Heart left ventricle (tissue), 16 donors: ENCODE data around the gene OLFM3. TPM values are rescaled to one million over a fixed set of nuclear protein-coding genes. Genes with fewer than 3 reads are reported as not detected.

ENCODE experiments used
- ATAC-seq, 4 donors: fragments of 200-7000 bp; cut with Tn5 transposase; one replicate each; pipeline ENCODE4 v1.9.1; 2020 to 2022; ENCODE audit warnings: moderate library complexity in 4 of 4, mild to moderate bottlenecking in 3 of 4, moderate number of reproducible peaks in 1 of 4
- DNase-seq, 5 donors: peaks; one replicate each; pipeline ENCODE4 v3.0.0-alpha.2; 2020
- H3K27ac ChIP-seq, 12 donors: fragments of 200-600 bp; sonication (generic) in 4 of 12; one replicate each; pipeline versions ENCODE4 v1.5.0 to v1.8.0; 2016 to 2022; ENCODE audit warnings: mild to moderate bottlenecking in 2 of 12
- H3K27me3 ChIP-seq, 9 donors: fragments of 200-600 bp; sonication (generic) in 2 of 9; one replicate each; pipeline versions ENCODE4 v1.5.1 to v1.8.0; 2016 to 2022; ENCODE audit warnings: mild to moderate bottlenecking in 3 of 9
- H3K36me3 ChIP-seq, 9 donors: fragments of 200-600 bp; sonication (generic) in 2 of 9; one replicate each; pipeline versions ENCODE4 v1.5.0 to v1.8.0; 2018 to 2022; ENCODE audit warnings: mild to moderate bottlenecking in 2 of 9
- H3K4me1 ChIP-seq, 12 donors: fragments of 200-600 bp; sonication (generic) in 4 of 12; one replicate each; pipeline versions ENCODE4 v1.5.0 to v1.8.0; 2016 to 2022; ENCODE audit warnings: mild to moderate bottlenecking in 3 of 12
- H3K4me3 ChIP-seq, 12 donors: fragments of 200-600 bp; sonication (generic) in 4 of 12; one replicate each; pipeline versions ENCODE4 v1.5.0 to v1.8.0; 2017 to 2022; ENCODE audit warnings: mild to moderate bottlenecking in 9 of 12, moderate library complexity in 4 of 12
- H3K9me3 ChIP-seq, 12 donors: fragments of 200-600 bp; sonication (generic) in 4 of 12; one replicate each; pipeline versions ENCODE4 v1.5.0 to v1.8.0; 2016 to 2022; ENCODE audit warnings: mild to moderate bottlenecking in 1 of 12
- POLR2A ChIP-seq, 2 donors: fragments of 450-650 bp; IDR thresholded peaks; one replicate each; pipeline ENCODE4 v1.6.1; 2017; ENCODE audit warnings: antibody characterized with exemption in 2 of 2, mild to moderate bottlenecking in 2 of 2, moderate library complexity in 2 of 2
- WGBS, 4 donors: extraction: QIAGEN DNeasy Blood & Tissue Kit in 2 of 4; methylation state at CpG; one replicate each; pipeline versions ENCODE4 v1.1.5 to v1.1.7; 2013 to 2018; 5-methylcytosine and 5-hydroxymethylcytosine counted together
- intact Hi-C, 10 donors: fragments of 100-400 bp; cut with DNase I; formaldehyde crosslinking; loops; one replicate each; pipeline versions ENCODE4 v1.11.1 to v1.14.2; 2022
- polyA plus RNA-seq, 2 donors: library from polyadenylated mRNA; stranded (reverse); fragments of 200-250 nt; gene quantifications; one replicate each; pipeline ENCODE4 v1.2.3, GENCODE V29; 2013
- total RNA-seq, 9 donors: library from RNA; depleted of rRNA in 2 of 9; stranded (reverse); fragments of >200 nt in 2 of 9; fragmentation: NEBNext Ultra II Directional in 3 of 9; extraction: Animal tissue kit (Norgen Biotek cat#: 25700) in 3 of 9; gene quantifications; one replicate each; pipeline versions ENCODE4 v1.1.0 to v1.2.4, GENCODE V29; 2016 to 2023
- TF ChIP-seq, protein P1 (sequence below), 12 donors: fragments of 200-600 bp; sonication (generic) in 4 of 12; IDR thresholded peaks; one replicate each; pipeline versions ENCODE4 v1.5.0 to v1.8.0; 2018 to 2022; ENCODE audit warnings: antibody characterized with exemption in 12 of 12, mild to moderate bottlenecking in 5 of 12
- donor health status: ischemic (EF 13 %, LVEDD 7.1; RV severe dilation, severe dysfunction).
- donor health status: healthy with polysubstance abuse.
- donor health status: DM: no; HTN: yes; CAD: no.
- donor health status: DM: no; HTN: no; CAD: no.
- donor health status: ischemic (EF 25% LVEDD 6.9; RV normal size, moderate dysfunction).
- donor health status: ischemic (EF 25% LVEDD 5.7; RV mildly dilated, moderate dysfunction).
- donor health status: healthy.
- donor health status: DM: yes; HTN: yes; CAD: no.
- donor health status: ischemic (EF 35%, LVEDD 5.7; RV mildly dilated, moderate dysfunction).
- donor health status: nonischemic (EF 11% LVEDD 7.7; RV severe dilation, severe dysfunction).
- donor health status: DM: yes; HTN: yes; CAD: no.
- donor health status: PGD.
- donor health status: ischemic (EF 29% LVEDD 5.4; RV normal size, mild dysfunction).
- donor health status: nonischemic (EF 23%, LVEDD 6.1; RV moderate dilation, normal function).

The OLFM3 gene
- total and polyA plus RNA-seq, 11 donors, result not detected

DNA sequence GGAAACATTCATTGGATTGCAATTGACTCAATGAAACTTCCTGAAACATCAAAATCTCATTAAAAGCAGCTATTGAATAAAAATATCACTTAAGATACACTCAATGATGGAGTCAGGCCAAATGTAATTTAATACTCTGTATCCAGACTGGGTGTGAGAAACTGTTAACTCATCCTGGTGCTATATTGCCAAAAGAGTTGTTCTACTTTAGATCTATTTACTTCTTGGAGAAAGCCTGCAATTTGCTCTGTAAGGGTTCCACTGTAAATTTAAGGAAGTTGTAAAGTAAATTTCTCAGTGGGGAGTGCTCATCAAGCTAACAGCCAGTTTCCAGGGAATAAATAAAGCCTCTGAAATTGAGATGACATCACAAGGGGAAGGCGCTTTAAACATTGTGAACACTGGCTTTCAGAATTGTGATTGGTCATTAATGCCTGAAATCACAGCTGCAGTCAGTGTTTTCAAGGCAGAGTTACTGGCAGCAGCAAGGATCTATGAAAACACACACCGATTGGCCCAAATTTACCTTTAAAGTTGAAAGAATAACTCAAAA, 91.4 kb downstream of the OLFM3 start:
- intact Hi-C loops, result no loop called here
- Histone ChIP-seq H3K4me3 (no peak overlapping the region), H3K27ac (no peak overlapping the region), H3K9me3 (no peaks in the 10 kb centered on the region), H3K27me3 (no peaks in the 10 kb centered on the region), H3K36me3 (no peaks in the 10 kb centered on the region), H3K4me1 (no peaks in the 10 kb centered on the region)
- TF ChIP-seq POLR2A (IDR thresholded peaks at IDR 0.05), result no peak
- TF ChIP-seq, protein P1, sequence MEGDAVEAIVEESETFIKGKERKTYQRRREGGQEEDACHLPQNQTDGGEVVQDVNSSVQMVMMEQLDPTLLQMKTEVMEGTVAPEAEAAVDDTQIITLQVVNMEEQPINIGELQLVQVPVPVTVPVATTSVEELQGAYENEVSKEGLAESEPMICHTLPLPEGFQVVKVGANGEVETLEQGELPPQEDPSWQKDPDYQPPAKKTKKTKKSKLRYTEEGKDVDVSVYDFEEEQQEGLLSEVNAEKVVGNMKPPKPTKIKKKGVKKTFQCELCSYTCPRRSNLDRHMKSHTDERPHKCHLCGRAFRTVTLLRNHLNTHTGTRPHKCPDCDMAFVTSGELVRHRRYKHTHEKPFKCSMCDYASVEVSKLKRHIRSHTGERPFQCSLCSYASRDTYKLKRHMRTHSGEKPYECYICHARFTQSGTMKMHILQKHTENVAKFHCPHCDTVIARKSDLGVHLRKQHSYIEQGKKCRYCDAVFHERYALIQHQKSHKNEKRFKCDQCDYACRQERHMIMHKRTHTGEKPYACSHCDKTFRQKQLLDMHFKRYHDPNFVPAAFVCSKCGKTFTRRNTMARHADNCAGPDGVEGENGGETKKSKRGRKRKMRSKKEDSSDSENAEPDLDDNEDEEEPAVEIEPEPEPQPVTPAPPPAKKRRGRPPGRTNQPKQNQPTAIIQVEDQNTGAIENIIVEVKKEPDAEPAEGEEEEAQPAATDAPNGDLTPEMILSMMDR (IDR thresholded peaks at IDR 0.05), result no peak
- 68 to 83% (median 74%) methylated on average over 2 of the region's 2 CpGs for WGBS, 4 donors
- ATAC-seq (no peak), DNase-seq (no peak)

GRCh38 chr1:101902199-101902598, 94.5 kb downstream of the OLFM3 start:
- no peaks in the 10 kb centered on the region for H3K27me3 ChIP-seq
- no peaks in the 10 kb centered on the region for H3K9me3 ChIP-seq
- TF ChIP-seq, protein P1 (IDR thresholded peaks at IDR 0.05), result no peak
- TF ChIP-seq POLR2A (IDR thresholded peaks at IDR 0.05), result no peak
- no peaks in the 10 kb centered on the region for H3K4me1 ChIP-seq
- WGBS, 4 donors, result 86 to 94% (median 88%) methylated on average over 1 of the region's 1 CpG
- no peak overlapping the region for H3K4me3 ChIP-seq
- no peak for ATAC-seq
- intact Hi-C loops, result no loop called here
- no peaks in the 10 kb centered on the region for H3K36me3 ChIP-seq
- H3K27ac ChIP-seq, result no peak overlapping the region
- no peak for DNase-seq

DNA sequence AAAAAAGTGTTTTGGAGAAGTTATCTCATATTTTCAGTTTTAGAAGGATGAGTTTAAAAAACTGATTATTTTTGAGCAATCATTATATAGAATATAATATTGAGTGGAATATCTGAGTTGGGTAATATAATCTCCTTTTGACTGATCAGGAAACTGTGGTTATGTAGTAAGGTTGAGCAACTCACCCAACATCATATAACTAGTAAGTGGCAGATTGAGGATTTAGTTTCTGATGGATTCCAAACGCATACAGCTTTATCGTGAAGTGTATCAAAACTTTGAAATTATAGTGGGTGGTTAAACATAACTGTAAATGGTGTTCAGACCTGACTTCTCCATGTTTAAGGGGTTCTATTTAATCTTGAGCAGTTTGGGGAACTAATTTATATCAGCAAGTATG, 98.6 kb downstream of the OLFM3 start:
- Histone ChIP-seq H3K36me3 (no peaks in the 10 kb centered on the region), H3K27ac (no peak overlapping the region), H3K27me3 (no peaks in the 10 kb centered on the region), H3K9me3 (no peaks in the 10 kb centered on the region), H3K4me1 (no peaks in the 10 kb centered on the region), H3K4me3 (no peak overlapping the region)
- intact Hi-C loops, result no loop called here
- ATAC-seq, result no peak
- DNase-seq, result no peak
- 86 to 90% (median 87%) methylated on average over 2 of the region's 2 CpGs for WGBS, 4 donors
- TF ChIP-seq POLR2A (IDR thresholded peaks at IDR 0.05), result no peak
- TF ChIP-seq, protein P1 (IDR thresholded peaks at IDR 0.05), result no peak

GRCh38 chr1:101884621-101885020, 112.1 kb downstream of the OLFM3 start:
- Histone ChIP-seq H3K9me3 (peaks cover 0 to 3% (median 0%) of the 10 kb centered on the region in 12 donors), H3K27me3 (no peaks in the 10 kb centered on the region), H3K4me3 (no peak overlapping the region), H3K27ac (no peak overlapping the region), H3K4me1 (no peaks in the 10 kb centered on the region), H3K36me3 (no peaks in the 10 kb centered on the region)
- intact Hi-C loops, result no loop called here
- WGBS, 4 donors, result 53 to 68% (median 59%) methylated on average over 2 of the region's 2 CpGs
- DNase-seq, result no peak
- TF ChIP-seq, protein P1 (IDR thresholded peaks at IDR 0.05), result no peak
- no peak for TF ChIP-seq POLR2A (IDR thresholded peaks at IDR 0.05)
- no peak for ATAC-seq
